ENCODE results near the gene EHMT1.
"Not testable (repeated sequence)": the region's sequence is repeated elsewhere in the genome, so short reads cannot be mapped to it uniquely, and the experiment has no call there.

Gene EHMT1

DNA sequence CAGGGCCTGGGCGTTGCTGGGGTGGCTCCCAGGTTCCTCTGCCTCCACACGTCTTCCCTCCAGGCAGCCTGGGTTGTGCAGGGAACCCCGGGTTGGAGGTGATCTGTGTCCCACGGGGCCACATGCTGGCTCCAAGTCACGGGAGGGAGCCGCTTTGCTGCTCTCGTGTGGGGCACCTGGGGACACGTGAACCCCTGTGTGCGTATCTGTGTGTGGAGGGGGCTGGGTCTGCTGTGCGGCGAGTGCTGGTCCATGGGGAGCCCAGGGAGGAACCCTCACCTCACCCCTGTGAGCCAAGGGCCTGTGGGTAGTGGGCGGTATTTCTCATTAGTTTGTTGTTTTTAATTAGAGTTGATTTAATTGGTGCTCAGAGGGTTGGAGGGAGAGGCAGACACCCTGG lies 266.3 kb downstream of the EHMT1 start:
- not testable (repeated sequence) for DNase-seq (ENCODE audit: low read depth, low spot score)

All from astrocyte of the hippocampus (primary cell).